Ectodermal cell (in vitro differentiated cells): ENCODE data around the gene GRK6.

ENCODE experiments used
- H3K27ac ChIP-seq: 2 replicates; pipeline ENCODE4 v1.7.0; 2013; ENCODE audit warnings: mild to moderate bottlenecking, low read depth, low read length; ENCODE audit not compliant: insufficient read depth, poor library complexity, severe bottlenecking
- H3K27me3 ChIP-seq: 2 replicates; pipeline ENCODE4 v1.7.0; 2013; ENCODE audit warnings: mild to moderate bottlenecking, low read length; ENCODE audit not compliant: insufficient read depth, control insufficient read depth, poor library complexity, severe bottlenecking
- H3K36me3 ChIP-seq: one replicate; pipeline ENCODE4 v1.7.0; 2013; ENCODE audit warnings: low read length; ENCODE audit not compliant: control insufficient read depth, insufficient read depth
- H3K4me1 ChIP-seq: one replicate; pipeline ENCODE4 v1.7.0; 2013; ENCODE audit warnings: low read length; ENCODE audit not compliant: control insufficient read depth, insufficient read depth
- H3K4me3 ChIP-seq: 2 replicates; pipeline ENCODE4 v1.7.0; 2013; ENCODE audit warnings: low read depth, low read length, control low read depth; ENCODE audit not compliant: insufficient read depth
- H3K9me3 ChIP-seq: 2 replicates; pipeline ENCODE4 v1.7.0; 2013; ENCODE audit warnings: mild to moderate bottlenecking, low read length, moderate library complexity; ENCODE audit not compliant: control insufficient read depth
- WGBS, 2 experiments: methylation state at CpG; one replicate each; pipeline ENCODE4 v1.1.7; 2013; ENCODE audit warnings: missing lambda C conversion rate in 2 of 2; 5-methylcytosine and 5-hydroxymethylcytosine counted together

GRK6 gene

GRCh38 chr5:177440211-177440989 is 13.9 kb downstream of the GRK6 start:
- Histone ChIP-seq H3K36me3 (no peaks in the 10 kb centered on the region), H3K27me3 (no peaks in the 10 kb centered on the region), H3K9me3 (no peaks in the 10 kb centered on the region), H3K27ac (no peak overlapping the region), H3K4me1 (no peaks in the 10 kb centered on the region), H3K4me3 (no peak overlapping the region)
- 88 to 89% methylated on average over 24 of the region's 24 CpGs for WGBS, 2 experiments

DNA sequence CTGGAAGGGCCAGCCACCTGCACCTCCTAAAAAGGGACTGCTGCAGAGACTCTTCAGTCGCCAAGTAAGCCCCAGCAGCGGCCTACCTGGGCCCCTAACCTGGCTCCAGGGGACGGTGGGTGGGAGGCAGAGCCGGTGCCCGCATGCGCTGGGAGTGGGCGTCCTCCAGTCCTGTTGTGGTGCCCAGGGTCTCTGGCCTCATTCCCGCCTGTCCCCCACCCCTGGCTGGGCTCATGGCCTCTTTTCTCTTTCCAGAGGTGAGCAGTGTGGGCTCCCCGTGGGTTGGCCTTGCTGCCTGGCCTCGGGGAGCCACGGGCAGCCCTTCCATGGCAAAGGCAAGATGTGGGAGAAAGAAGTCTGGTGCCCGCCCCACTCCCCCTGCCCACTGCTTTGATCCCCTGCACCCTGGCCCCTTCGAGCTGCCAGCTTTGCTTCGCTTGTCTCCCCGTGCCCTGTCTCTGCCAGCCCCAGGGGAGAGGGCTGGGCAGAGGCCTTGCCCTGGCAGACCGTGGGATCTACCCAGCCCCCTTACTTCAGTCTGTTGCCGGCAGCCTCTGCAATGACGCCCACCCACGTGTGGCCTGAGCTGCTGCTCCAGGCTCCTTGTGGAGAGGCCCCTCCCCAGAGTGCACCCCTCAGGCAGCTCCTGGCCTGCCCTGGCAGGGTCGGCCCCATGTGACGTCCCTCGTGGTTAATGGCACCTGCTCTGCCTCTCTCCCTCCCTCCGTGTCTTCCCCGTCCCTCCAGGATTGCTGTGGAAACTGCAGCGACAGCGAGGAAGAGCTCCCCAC is 14.7 kb downstream of the GRK6 start:
- 92% methylated on average over 26 of the region's 26 CpGs for WGBS, 2 experiments
- peaks cover 2% of the 10 kb centered on the region for H3K4me1 ChIP-seq
- H3K27ac ChIP-seq: no peak overlapping the region
- H3K27me3 ChIP-seq: no peaks in the 10 kb centered on the region
- no peaks in the 10 kb centered on the region for H3K9me3 ChIP-seq
- H3K4me3 ChIP-seq: no peak overlapping the region
- H3K36me3 ChIP-seq: no peaks in the 10 kb centered on the region

GRCh38 chr5:177442066-177442826 is 15.8 kb downstream of the GRK6 start:
- Histone ChIP-seq H3K4me1 (peaks cover 3% of the 10 kb centered on the region), H3K4me3 (no peak overlapping the region), H3K27ac (no peak overlapping the region), H3K9me3 (no peaks in the 10 kb centered on the region), H3K27me3 (no peaks in the 10 kb centered on the region), H3K36me3 (no peaks in the 10 kb centered on the region)
- 94% methylated on average over 20 of the region's 20 CpGs for WGBS, 2 experiments

DNA sequence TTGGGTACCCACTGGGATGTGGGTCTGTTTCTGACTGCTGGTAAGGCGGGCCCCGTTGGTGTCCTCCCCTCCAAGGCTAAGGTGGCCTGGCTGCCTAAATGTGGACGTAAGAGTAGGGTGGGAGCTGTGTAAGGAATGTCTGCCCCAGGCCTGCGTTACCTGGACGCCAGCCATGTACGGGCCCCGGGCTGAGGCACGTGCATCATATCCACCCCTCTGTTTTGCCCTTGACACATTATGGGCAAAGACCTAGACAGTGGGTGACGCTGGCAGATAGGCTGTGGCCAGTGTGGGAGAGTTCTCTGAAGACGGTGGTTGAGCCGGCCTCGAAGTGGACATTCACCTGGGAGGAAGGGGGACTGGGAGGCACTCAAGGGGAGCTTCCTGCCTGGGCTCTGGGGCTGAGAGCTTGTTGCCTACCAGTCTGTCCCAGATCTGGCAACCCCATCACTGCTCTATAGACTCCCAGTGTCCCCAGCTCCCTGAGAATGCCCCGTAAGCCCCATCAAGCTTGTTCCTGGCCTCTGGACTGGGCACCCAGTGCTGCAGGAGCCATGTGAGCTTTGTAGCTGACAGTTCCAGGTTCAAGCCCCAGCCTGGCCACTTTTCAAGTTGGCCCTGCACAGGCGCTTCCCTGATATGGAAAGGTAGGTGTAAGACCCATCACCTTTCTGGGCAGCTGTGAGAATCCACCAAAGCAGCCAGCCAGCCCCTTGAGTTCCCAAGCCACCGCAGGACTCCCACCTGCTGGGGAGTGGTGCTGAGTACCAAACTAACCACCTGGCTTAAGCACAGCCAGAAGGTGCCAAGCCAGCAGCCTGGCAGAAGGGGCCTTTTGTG is 16.9 kb downstream of the GRK6 start:
- H3K4me3 ChIP-seq: no peak overlapping the region
- H3K9me3 ChIP-seq: no peaks in the 10 kb centered on the region
- H3K27me3 ChIP-seq: no peaks in the 10 kb centered on the region
- no peaks in the 10 kb centered on the region for H3K36me3 ChIP-seq
- H3K27ac ChIP-seq: no peak overlapping the region
- WGBS, 2 experiments: 93 to 94% methylated on average over 15 of the region's 15 CpGs
- H3K4me1 ChIP-seq: peaks cover 12% of the 10 kb centered on the region

DNA sequence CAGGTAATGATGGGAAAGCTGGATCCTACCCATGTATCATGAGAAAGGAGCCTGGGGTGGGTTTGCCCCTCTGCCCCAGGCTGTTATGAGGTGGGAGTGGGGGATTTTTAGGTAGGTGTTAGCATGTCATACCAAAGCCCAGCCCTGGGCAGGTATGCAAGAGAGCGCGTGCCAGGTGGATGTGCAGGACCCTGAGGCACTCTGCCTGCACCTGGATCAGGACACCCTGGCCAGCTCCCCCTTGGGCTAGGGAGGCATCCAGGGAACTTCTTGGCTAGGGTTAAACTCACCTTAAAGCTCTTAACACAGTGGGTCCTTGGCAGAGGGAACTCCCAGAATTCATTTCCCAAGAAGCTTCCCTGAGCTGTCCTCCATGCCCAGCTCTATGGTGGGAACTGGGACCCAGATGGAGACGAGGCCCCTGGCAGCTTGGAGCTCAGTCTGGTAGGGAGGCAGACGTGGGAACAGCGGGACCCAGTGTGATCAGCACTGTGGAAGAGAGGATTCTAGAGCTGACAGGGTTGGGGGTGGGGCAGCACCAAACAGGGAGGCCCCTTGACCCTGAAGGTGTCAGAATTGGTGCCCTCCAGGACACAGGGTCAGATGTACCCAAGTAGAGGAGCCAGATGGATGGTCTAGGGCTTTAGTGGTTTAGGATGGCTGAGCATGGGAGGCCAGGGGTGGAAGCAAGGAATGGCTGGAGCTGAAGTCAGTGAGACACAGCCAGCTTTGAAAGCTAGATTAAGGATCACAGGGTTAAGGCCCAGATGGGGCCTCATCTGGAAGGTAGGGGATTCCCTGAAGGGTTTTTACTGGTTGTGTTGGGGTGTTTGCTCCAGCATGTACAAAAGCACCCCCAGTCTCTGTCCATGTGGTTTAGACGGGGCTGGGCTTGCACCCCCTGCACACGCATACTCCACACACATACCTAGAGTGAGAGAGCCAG is 17.9 kb downstream of the GRK6 start:
- H3K27ac ChIP-seq: no peak overlapping the region
- H3K4me1 ChIP-seq: peaks cover 22% of the 10 kb centered on the region
- no peaks in the 10 kb centered on the region for H3K36me3 ChIP-seq
- 84% methylated on average over 7 of the region's 7 CpGs for WGBS, 2 experiments
- H3K9me3 ChIP-seq: no peaks in the 10 kb centered on the region
- no peak overlapping the region for H3K4me3 ChIP-seq
- H3K27me3 ChIP-seq: no peaks in the 10 kb centered on the region

DNA sequence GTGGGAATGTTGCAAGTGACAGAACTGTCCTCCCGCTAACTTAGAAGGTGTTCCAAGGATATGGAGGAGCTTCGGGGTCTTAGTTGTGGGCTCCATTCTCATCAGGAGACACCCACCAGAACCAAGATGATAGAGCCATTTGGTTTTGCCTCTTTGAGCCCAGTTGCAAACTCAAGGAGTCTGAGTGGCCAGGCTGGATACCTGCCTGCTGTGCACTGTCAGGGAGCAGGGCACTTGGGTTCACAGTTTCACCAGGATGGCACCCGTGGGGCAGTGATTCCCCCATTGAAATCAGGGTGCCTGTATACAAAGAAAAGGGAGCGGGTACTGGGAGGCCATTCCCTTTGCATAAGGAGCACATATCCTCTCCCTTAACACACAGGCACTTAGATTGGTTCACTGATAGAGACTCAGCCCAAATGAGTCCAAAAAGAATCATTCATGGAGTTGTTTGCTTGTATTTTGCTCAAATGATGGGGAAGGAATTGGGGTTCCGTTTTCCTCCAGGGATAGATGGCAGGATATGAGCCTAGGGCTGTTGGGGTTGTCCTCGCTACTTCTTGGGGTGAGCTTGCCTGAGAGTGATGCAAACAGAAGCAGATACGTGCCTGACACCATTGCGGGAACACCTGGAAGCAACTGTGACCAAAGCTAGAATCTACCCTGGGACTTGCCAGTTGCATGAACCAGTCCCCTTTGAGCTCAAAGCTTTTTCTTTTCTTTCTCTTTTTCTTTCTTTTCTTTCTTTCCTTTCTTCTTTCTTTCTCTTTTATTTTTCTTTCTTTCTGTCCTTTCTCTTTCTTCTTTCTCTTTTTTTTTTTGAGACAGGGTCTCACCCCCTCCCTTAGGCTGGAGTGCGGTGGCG is 18.8 kb downstream of the GRK6 start:
- Histone ChIP-seq H3K36me3 (no peaks in the 10 kb centered on the region), H3K27me3 (no peaks in the 10 kb centered on the region), H3K4me1 (peaks cover 24% of the 10 kb centered on the region), H3K27ac (no peak overlapping the region), H3K9me3 (no peaks in the 10 kb centered on the region), H3K4me3 (no peak overlapping the region)
- 83 to 84% methylated on average over 10 of the region's 10 CpGs for WGBS, 2 experiments

DNA sequence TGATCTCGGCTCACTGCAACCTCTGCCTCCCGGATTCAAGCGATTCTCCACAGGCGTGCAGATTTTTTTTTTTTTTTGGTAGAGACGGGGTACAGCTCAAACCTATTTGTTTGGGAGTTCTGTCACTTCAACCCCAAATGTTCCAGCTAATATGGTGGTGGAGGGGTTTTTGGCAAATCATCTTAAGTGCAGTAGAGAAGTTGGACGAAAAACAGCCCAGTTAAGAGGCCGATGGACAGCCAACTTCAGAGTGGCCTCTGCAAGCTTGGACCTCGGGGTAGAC is 19.4 kb downstream of the GRK6 start:
- Histone ChIP-seq H3K27ac (no peak overlapping the region), H3K9me3 (no peaks in the 10 kb centered on the region), H3K4me3 (peak overlapping the region; percentile 49), H3K4me1 (peaks cover 24% of the 10 kb centered on the region), H3K27me3 (no peaks in the 10 kb centered on the region), H3K36me3 (no peaks in the 10 kb centered on the region)
- 46 to 60% methylated on average over 7 to 8 of the region's 8 CpGs for WGBS, 2 experiments

GRCh38 chr5:177446200-177447065 is 20.0 kb downstream of the GRK6 start, which contains the start of gene PRR7:
PRR7 (plus strand) TSS chr5:177446814; CDS start chr5:177455068, 8,254 bp downstream.
- WGBS, 2 experiments: 3% methylated on average over 89 of the region's 89 CpGs
- H3K4me3 ChIP-seq: peak within 1 kb of the TSS; percentile 49
- no peaks in the 10 kb centered on the region for H3K9me3 ChIP-seq
- H3K27me3 ChIP-seq: no peaks in the 10 kb centered on the region
- H3K4me1 ChIP-seq: peaks cover 24% of the 10 kb centered on the region
- H3K36me3 ChIP-seq: no peaks in the 10 kb centered on the region
- peak within 1 kb of the TSS; percentile 90 for H3K27ac ChIP-seq
